ENCODE data around the gene CORO7. TPM values are rescaled to one million over a fixed set of nuclear protein-coding genes. Genes with fewer than 3 reads are reported as not detected.

The CORO7 gene
- total RNA-seq, 4 donors from 2014 or later, result 17.9 to 53.7 (median 29.7) TPM

DNA sequence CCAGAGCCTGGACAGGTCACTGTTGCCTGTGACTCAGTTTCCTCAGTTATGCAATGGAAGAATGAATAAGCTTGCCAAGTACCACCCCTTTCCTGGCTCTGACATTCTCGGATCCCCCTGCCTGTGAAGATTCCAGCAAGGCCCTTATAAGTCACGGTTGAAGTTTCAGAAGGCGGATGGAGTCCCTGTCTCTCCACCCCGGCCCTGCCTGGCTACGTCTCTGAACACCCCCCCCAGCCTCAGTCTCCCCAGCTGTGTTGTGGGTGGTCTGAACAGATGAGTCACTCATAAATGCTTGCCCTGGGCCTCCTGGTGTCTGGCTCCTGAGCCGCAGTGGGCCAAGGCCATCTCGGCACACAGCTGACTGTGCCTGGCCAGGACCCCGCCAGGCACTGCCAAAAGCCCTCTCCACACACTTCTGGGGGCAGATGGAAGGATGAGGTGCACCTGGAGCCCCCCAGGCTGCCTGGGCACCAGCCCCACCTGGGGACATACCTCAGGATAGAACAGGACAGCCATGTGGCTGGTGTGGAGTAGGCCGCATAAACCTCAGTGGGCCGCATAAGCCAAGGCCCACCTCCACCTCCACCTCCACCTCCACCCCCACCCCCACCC lies 29.3 kb downstream of the CORO7 start:
- DNase-seq, result no peak
- no peak overlapping the region for H3K4me3 ChIP-seq (replicated peaks in 1 of 3)
- no peaks in the 10 kb centered on the region for H3K9me3 ChIP-seq
- intact Hi-C loops (cut with DNase I), result no loop called here
- no peak for TF ChIP-seq POLR2A (IDR thresholded peaks at IDR 0.05)
- TF ChIP-seq, protein P1, sequence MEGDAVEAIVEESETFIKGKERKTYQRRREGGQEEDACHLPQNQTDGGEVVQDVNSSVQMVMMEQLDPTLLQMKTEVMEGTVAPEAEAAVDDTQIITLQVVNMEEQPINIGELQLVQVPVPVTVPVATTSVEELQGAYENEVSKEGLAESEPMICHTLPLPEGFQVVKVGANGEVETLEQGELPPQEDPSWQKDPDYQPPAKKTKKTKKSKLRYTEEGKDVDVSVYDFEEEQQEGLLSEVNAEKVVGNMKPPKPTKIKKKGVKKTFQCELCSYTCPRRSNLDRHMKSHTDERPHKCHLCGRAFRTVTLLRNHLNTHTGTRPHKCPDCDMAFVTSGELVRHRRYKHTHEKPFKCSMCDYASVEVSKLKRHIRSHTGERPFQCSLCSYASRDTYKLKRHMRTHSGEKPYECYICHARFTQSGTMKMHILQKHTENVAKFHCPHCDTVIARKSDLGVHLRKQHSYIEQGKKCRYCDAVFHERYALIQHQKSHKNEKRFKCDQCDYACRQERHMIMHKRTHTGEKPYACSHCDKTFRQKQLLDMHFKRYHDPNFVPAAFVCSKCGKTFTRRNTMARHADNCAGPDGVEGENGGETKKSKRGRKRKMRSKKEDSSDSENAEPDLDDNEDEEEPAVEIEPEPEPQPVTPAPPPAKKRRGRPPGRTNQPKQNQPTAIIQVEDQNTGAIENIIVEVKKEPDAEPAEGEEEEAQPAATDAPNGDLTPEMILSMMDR (IDR thresholded peaks at IDR 0.05), result no peak
- 85 to 90% methylated on average over 8 to 9 of the region's 10 CpGs for WGBS, 2 donors
- H3K36me3 ChIP-seq, result peaks cover 0 to 9% of the 10 kb centered on the region in 2 donors
- no peaks in the 10 kb centered on the region for H3K27me3 ChIP-seq
- H3K27ac ChIP-seq, result peak overlapping the region in 1 of 3 donors; percentile 18
- peaks cover 2 to 25% of the 10 kb centered on the region in 2 donors for H3K4me1 ChIP-seq

- DNase-seq, result no peak
- no peaks in the 10 kb centered on the region for H3K27me3 ChIP-seq
- no peak overlapping the region for H3K4me3 ChIP-seq (replicated peaks in 1 of 3)
- H3K9me3 ChIP-seq, result no peaks in the 10 kb centered on the region
- WGBS, 2 donors, result 55 to 100% methylated on average over 1 to 6 of the region's 8 CpGs
- intact Hi-C loops (cut with DNase I), result no loop called here
- TF ChIP-seq POLR2A (IDR thresholded peaks at IDR 0.05), result no peak
- TF ChIP-seq, protein P1 (IDR thresholded peaks at IDR 0.05), result no peak
- H3K36me3 ChIP-seq, result peaks cover 0 to 12% of the 10 kb centered on the region in 2 donors
- H3K4me1 ChIP-seq, result peaks cover 8 to 27% of the 10 kb centered on the region in 2 donors
- H3K27ac ChIP-seq, result peak overlapping the region in 2 of 3 donors; percentile 18 to 28
Measured at GRCh38 chr16:4386451-4386805, 30.0 kb downstream of the CORO7 start.

DNA sequence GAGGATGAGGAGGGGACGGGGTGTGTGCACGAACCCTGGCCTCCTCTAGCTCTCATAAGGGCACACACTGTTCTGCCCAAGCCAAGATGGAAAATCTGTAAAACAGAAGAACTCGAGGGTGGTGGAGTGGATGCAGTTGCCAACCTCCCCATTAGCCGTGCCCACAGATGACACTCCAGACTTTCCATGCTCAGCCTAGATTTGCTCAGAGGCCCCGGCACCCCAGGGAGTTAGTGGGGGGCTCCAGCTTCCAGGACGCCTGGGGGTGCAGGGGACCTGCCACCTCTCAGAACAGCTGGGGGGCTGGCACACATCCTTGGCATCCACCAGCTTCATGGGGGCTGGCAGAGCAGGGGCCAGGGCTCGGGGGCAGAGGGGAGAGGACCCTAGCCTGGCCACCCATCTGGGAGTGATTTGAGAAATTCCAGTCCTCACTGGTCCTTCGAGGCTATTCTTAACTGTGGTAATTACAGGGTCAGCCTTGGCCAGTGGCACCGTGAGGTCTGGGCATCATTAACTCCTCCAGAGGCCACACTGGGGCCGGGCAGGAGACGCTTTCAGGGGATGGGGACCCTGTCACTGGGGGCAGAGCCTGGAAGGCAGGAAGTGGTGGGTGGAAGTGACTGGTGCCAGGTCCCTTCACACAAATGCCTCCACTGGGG lies 30.5 kb downstream of the CORO7 start:
- H3K4me3 ChIP-seq (replicated peaks in 1 of 3), result no peak overlapping the region
- TF ChIP-seq, protein P1 (IDR thresholded peaks at IDR 0.05), result no peak
- TF ChIP-seq POLR2A (IDR thresholded peaks at IDR 0.05), result no peak
- intact Hi-C loops (cut with DNase I), result no loop called here
- DNase-seq, result no peak
- peaks cover 13 to 32% of the 10 kb centered on the region in 2 donors for H3K4me1 ChIP-seq
- no peaks in the 10 kb centered on the region for H3K27me3 ChIP-seq
- WGBS, 2 donors, result 87 to 88% methylated on average over 9 to 10 of the region's 11 CpGs
- H3K36me3 ChIP-seq, result peaks cover 0 to 12% of the 10 kb centered on the region in 2 donors
- H3K9me3 ChIP-seq, result no peaks in the 10 kb centered on the region
- peak overlapping the region in 1 of 3 donors; percentile 28 for H3K27ac ChIP-seq

- Histone ChIP-seq H3K27me3 (no peaks in the 10 kb centered on the region), H3K36me3 (peaks cover 0 to 12% of the 10 kb centered on the region in 2 donors), H3K27ac (no peak overlapping the region), H3K4me3 (replicated peaks in 1 of 3) (no peak overlapping the region), H3K9me3 (no peaks in the 10 kb centered on the region), H3K4me1 (peaks cover 20 to 39% of the 10 kb centered on the region in 2 donors)
- DNase-seq, result no peak
- TF ChIP-seq, protein P1 (IDR thresholded peaks at IDR 0.05), result no peak
- TF ChIP-seq POLR2A (IDR thresholded peaks at IDR 0.05), result no peak
- intact Hi-C loops (cut with DNase I), result no loop called here
- WGBS, 2 donors, result 77 to 82% methylated on average over 9 to 20 of the region's 20 CpGs
Measured at GRCh38 chr16:4385066-4385788, 31.2 kb downstream of the CORO7 start.
